ENCODE results near the gene CD34.
A peak's percentile ranks its signal among the peaks of the same experiment; 100 is the strongest.

The CD34 gene

GRCh38 chr1:207902566-207902965 lies 8.4 kb downstream of the CD34 start:
- FAIRE-seq (no peak), DNase-seq (ENCODE audit: extremely low spot score, insufficient read length, low read depth) (no peak)

GRCh38 chr1:207901041-207901653 lies 9.8 kb downstream of the CD34 start:
- no peak for DNase-seq (ENCODE audit: extremely low spot score, insufficient read length, low read depth)
- FAIRE-seq, result no peak

- FAIRE-seq (no peak), DNase-seq (ENCODE audit: extremely low spot score, insufficient read length, low read depth) (no peak)
These were observed 12.1 kb downstream of the CD34 start for GRCh38 chr1:207898836-207899235.

- FAIRE-seq (no peak), DNase-seq (ENCODE audit: extremely low spot score, insufficient read length, low read depth) (no peak)
These were observed 12.7 kb downstream of the CD34 start for GRCh38 chr1:207898260-207898659.

DNA sequence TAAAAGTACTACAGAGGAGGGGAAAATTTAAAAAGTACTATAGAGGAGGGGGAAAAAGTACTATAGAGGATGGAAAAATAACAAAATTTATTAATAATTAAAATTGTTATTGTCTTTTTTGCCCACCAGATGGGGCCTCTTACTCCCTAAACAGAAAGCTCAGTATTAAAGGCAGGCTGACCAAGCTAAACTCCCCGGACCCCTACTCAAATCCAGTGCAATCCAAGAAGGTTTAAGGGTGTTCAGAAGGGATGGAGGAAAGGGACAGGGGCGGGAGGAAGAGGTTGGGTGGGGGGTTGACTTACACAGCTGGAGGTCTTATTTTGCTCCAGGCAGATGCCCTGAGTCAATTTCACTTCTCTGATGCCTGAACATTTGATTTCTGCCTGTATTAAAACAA lies 13.7 kb downstream of the CD34 start:
- no peak for FAIRE-seq
- DNase-seq (ENCODE audit: extremely low spot score, insufficient read length, low read depth), result no peak

- FAIRE-seq (no peak), DNase-seq (ENCODE audit: extremely low spot score, insufficient read length, low read depth) (no peak)
These were observed 14.4 kb downstream of the CD34 start for GRCh38 chr1:207896547-207896946.

DNA sequence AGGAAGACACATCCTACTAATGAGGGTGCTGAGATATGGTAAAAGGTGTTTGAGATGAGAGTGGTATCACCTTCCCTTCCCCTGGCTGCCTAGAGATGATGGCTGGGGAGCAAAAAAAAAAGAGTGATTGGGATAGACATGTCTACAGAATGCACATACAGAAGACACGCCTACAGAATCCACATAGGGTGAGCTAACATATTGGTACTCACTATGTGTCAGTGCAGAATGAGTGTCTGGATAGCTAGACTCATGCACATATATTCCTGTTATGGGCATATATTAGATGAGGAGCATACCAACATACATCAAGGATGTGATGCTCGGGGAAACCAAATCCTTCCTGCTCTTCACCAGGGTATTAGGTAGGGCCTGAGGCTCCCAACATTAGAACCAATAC lies 16.2 kb downstream of the CD34 start:
- FAIRE-seq, result no peak

GRCh38 chr1:207893737-207894582 lies 17.0 kb downstream of the CD34 start:
- no peak for FAIRE-seq
- no peak for DNase-seq (ENCODE audit: extremely low spot score, insufficient read length, low read depth)

More for the DNA sequence above, 16.2 kb downstream of the CD34 start:
- DNase-seq (ENCODE audit: extremely low spot score, insufficient read length, low read depth), result no peak

DNA sequence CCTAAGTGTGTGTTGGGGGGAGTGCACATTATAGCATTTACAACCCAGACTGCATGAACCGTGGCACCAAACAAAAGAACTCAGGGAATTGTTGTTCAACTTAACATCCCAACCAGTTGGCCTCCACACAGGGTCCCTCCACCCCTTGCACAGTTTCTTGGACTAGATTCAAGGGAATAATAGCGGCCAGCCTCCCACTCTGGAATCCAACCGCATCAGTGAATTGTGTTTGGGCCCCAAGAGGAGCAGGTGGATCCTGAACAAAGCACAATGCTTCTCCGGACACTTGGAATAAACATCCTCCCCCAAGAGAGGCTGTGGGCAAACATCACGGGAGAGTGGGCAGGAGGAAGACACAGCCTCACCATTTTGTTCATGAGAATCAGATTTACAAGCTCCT lies 18.2 kb downstream of the CD34 start:
- FAIRE-seq, result no peak
- DNase-seq (ENCODE audit: extremely low spot score, insufficient read length, low read depth), result no peak

GRCh38 chr1:207891148-207891547 lies 19.8 kb downstream of the CD34 start:
- no peak for FAIRE-seq
- no peak for DNase-seq (ENCODE audit: extremely low spot score, insufficient read length, low read depth)

- no peak for DNase-seq (ENCODE audit: extremely low spot score, insufficient read length, low read depth)
These were observed 20.7 kb downstream of the CD34 start for GRCh38 chr1:207890136-207890738.

DNA sequence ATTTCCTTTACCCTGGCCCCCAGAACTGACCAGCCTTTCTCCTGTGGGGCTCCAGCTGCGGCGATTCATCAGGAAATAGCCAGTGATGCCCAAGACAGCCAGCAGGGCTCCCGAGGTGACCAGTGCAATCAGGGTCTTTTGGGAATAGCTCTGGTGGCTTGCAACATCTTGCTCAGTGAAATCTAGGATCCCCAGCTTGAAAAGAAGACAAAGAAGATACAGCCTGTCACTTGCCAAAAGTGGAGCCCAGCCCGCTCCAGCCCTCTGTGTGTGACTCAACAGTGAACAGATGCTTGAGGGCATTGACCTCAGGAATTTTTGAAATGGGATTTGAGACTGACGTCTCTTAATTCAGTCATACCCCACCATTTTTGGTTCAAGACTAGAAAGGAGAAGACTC lies 22.3 kb downstream of the CD34 start:
- no peak for FAIRE-seq

More at GRCh38 chr1:207890136-207890738, 20.7 kb downstream of the CD34 start:
- peak; percentile 47 for FAIRE-seq

DNA sequence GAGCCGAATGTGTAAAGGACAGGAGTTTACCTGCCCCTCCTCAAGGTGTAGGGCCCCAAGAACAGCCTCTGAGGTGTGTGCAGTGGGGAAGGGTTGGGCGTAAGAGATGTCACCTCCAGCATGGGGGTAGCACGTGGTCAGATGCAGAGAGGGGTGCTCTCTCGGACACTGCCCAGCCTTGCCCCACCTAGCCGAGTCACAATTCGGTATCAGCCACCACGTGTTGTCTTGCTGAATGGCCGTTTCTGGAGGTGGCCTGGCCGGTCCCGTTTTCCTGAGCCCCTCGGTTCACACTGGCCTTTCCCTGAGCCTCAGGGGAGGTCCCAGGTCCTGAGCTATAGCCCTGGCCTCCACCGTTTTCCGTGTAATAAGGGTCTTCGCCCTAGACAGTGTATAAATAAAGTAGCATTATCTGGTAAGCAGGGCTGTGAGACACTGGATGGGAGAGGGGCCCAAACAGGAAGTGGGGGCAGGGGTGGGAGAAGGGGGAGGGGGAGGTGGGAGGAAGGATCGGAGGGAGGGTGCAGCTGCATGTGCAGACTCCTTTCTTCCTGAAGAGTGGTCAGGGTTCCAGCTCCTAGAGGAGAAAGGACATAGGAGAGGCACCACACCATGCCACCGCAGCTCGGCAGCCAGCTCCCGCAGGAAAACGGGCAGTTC lies 23.3 kb downstream of the CD34 start:
- FAIRE-seq (no peak), DNase-seq (ENCODE audit: extremely low spot score, insufficient read length, low read depth) (no peak)

More for the DNA sequence above, 22.3 kb downstream of the CD34 start:
- no peak for DNase-seq (ENCODE audit: extremely low spot score, insufficient read length, low read depth)

DNA sequence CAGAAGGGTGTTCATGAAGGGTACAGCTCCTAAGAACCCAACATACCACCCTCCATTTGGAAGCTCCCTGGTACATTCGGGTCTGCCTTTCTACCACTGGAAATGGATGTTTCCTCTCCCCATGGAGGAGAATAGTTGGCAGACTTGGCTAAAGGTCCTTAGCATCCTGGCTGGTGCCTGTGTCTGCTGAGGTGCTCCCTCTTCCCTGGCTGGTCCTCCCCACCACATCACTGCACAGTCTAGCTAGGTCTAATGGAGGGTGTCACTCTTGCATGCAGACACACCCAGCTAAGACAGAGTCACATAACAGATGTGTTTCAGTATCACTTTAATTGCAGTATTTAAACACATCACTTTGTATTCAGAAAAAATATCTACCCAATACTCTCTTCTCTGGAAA lies 24.7 kb downstream of the CD34 start:
- DNase-seq (ENCODE audit: extremely low spot score, insufficient read length, low read depth), result no peak
- no peak for FAIRE-seq

DNA sequence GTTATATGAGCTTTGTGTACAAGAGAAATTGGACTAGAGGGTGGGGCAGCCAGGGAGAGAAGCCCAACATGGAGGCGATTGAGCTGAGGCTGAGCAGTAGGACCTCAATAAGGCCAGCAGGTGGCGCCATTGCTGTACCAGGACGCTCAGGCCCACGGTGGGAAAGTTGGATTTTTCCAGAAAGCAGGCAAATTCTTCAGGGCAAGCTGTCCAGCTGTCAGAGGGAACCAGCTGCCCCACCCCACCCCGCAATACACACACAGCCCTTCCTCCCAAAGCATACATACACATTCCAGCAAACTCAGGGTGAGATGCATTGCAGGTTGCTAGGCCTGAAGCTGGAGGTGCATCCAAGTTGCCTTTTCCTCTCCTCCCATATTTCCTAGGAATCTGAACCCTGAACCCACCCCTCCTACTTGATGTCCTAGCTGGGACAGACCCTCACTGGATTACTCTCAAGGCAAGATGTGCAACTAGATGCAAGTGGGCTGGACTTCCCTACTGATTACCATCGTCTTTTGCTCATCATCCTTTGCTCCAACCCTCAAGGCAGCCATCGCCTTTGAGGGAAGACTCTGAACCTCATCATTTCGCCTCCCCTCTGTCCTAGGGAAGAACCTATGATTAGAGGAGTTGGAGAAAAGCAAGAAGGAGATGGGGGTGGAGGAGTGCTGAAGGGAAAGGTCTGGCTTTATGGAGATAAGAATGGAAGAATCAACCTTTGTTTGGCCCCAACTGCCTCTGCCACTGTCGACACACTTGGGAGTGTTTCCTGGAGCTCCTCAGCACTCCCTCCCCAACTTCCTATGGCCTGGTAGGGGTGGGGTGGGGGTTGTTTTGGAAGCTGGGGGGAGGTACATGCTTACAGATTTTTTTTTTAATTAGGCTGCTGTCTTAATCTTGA lies 25.5 kb downstream of the CD34 start:
- DNase-seq (ENCODE audit: extremely low spot score, insufficient read length, low read depth) (peak; percentile 61), FAIRE-seq (peak; percentile 83)

GRCh38 chr1:207884266-207885029 lies 26.5 kb downstream of the CD34 start:
- DNase-seq (ENCODE audit: extremely low spot score, insufficient read length, low read depth) (no peak), FAIRE-seq (no peak)

DNA sequence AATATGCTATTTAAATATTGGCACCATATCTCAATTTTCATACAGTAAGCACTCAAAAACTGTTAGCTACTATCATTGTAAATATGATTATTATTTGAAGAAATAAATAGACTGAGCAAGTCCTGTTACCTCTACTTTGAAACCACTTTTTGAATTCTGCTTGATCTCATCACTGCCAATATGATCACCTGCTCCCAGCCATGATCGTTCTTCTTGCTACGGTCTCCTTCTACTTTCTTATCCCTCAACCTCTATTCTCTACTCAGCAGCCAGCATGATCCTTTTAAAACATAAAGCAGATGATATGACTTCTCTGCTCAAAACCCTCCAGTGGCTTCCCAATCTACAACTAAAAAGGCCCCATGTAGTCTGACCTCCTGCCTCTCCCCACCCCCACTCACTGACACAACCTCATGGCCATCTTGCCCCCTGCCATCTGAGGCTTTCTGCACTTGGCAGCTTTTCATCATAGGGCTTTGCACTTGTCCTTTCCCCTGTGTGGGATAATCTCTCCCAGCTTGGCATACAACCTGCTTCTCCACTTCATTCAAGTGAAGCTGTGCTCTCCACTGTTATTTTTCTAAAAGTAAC lies 27.2 kb downstream of the CD34 start:
- no peak for DNase-seq (ENCODE audit: extremely low spot score, insufficient read length, low read depth)

GRCh38 chr1:207883104-207883651 lies 27.7 kb downstream of the CD34 start:
- FAIRE-seq, result peak; percentile 68
- DNase-seq (ENCODE audit: extremely low spot score, insufficient read length, low read depth), result no peak

More for the DNA sequence above, 27.2 kb downstream of the CD34 start:
- no peak for FAIRE-seq
